Umbilical cord (tissue), 2 donors: ENCODE data around the gene TTC23. TPM values are rescaled to one million over a fixed set of nuclear protein-coding genes. Genes with fewer than 3 reads are reported as not detected.

Source experiments
- DNase-seq: peaks from one replicate; pipeline ENCODE4 v3.0.0-alpha.2; 2015; ENCODE audit warnings: low spot score
- total RNA-seq: library from RNA; depleted of rRNA; stranded (reverse); fragments of >200 nt; gene quantifications from one replicate; pipeline ENCODE4 v1.2.3, GENCODE V29; 2014; ENCODE audit warnings: low replicate concordance; ENCODE audit not compliant: insufficient read depth

TTC23 gene
- 68.1 TPM for total RNA-seq

GRCh38 chr15:99249270-99249841, at the start of gene TTC23:
Gene TTC23, minus strand, starts transcription at chr15:99249581. Its CDS starts 20,869 bp downstream, at chr15:99228712.
- DNase-seq: peak; percentile 97

GRCh38 chr15:99296386-99296785, 47.0 kb upstream of the TTC23 start:
- DNase-seq: no peak

GRCh38 chr15:99295840-99296239, 46.5 kb upstream of the TTC23 start:
- no peak for DNase-seq

- no peak for DNase-seq
Observed at GRCh38 chr15:99291643-99292042, 42.3 kb upstream of the TTC23 start.

- no peak for DNase-seq
Observed at GRCh38 chr15:99283717-99284116, 34.3 kb upstream of the TTC23 start.

GRCh38 chr15:99282586-99282985, 33.2 kb upstream of the TTC23 start:
- DNase-seq: no peak

- no peak for DNase-seq
Observed at GRCh38 chr15:99282121-99282520, 32.7 kb upstream of the TTC23 start.

- DNase-seq: no peak
Observed at GRCh38 chr15:99279827-99280226, 30.4 kb upstream of the TTC23 start.

GRCh38 chr15:99279290-99279689, 29.9 kb upstream of the TTC23 start:
- no peak for DNase-seq

GRCh38 chr15:99275525-99276128, 26.2 kb upstream of the TTC23 start:
- DNase-seq: no peak

- no peak for DNase-seq
Observed at GRCh38 chr15:99275061-99275460, 25.7 kb upstream of the TTC23 start.

- DNase-seq: peak; percentile 43
Observed at GRCh38 chr15:99273801-99274200, 24.4 kb upstream of the TTC23 start.

GRCh38 chr15:99268431-99268830, 19.1 kb upstream of the TTC23 start:
- DNase-seq: no peak

- no peak for DNase-seq
Observed at GRCh38 chr15:99267957-99268356, 18.6 kb upstream of the TTC23 start.

- no peak for DNase-seq
Observed at GRCh38 chr15:99265541-99266070, 16.2 kb upstream of the TTC23 start.

GRCh38 chr15:99264125-99264524, 14.7 kb upstream of the TTC23 start:
- no peak for DNase-seq

GRCh38 chr15:99257107-99257750, 7.8 kb upstream of the TTC23 start:
- DNase-seq: no peak

GRCh38 chr15:99253381-99254090, 4.2 kb upstream of the TTC23 start:
- DNase-seq: no peak

- no peak for DNase-seq
Observed at GRCh38 chr15:99252326-99252725, 2.9 kb upstream of the TTC23 start.

- DNase-seq: peak; percentile 99
Observed at GRCh38 chr15:99250857-99251841, 1.8 kb upstream of the TTC23 start, which contains the start of gene LRRC28. Gene LRRC28, plus strand, starts transcription at chr15:99251481. Its CDS starts 4,477 bp downstream, at chr15:99255958.

- no peak for DNase-seq
Observed at GRCh38 chr15:99250494-99250856, 1.1 kb upstream of the TTC23 start.
